ENCODE data around the gene FARSA.
A peak's percentile ranks its signal among the peaks of the same experiment; 100 is the strongest.
"Not testable (repeated sequence)": the region's sequence is repeated elsewhere in the genome, so short reads cannot be mapped to it uniquely, and the experiment has no call there.

The FARSA gene

DNA sequence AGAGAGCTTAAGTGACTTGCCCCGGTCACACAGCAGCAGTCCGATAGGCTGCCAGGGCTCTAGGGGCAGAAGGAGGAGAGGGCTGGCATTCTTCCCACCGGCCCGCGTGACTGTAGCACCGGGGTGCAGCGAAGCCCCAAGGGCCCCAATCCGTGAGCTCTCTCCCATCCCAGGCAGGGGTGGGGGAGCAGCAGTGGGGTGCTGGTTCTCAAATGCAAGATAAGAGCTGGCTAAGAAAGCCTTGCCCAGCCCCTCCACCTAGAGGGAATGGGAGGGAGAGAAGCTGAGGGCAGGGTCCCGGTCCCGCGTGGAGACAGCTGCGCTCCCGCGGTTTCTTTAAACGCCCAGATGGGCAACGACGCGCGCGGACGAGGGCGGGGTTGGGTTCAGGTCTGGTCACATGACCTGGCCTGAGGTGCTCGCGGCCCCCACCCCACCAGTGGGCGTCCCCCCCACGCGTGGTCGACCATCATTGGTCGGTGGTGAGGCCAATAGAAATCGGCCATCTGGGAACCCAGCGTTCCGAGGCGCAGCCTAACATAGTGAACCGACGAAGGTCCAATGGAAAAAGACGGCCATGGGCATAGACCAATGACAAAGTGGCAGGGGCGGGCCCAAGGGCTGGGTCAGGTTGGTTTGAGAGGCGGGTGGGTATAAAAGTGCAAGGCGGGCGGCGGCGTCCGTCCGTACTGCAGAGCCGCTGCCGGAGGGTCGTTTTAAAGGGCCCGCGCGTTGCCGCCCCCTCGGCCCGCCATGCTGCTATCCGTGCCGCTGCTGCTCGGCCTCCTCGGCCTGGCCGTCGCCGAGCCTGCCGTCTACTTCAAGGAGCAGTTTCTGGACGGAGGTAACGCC lies 4.6 kb upstream of the FARSA start, which contains the start of gene CALR:
Gene CALR (plus strand): TSS at position 683 of the 852 bp plus-strand sequence. CDS start 71 bp downstream, at position 754.
- DNase-seq (ENCODE audit: low spot score): peak; percentile 100

DNA sequence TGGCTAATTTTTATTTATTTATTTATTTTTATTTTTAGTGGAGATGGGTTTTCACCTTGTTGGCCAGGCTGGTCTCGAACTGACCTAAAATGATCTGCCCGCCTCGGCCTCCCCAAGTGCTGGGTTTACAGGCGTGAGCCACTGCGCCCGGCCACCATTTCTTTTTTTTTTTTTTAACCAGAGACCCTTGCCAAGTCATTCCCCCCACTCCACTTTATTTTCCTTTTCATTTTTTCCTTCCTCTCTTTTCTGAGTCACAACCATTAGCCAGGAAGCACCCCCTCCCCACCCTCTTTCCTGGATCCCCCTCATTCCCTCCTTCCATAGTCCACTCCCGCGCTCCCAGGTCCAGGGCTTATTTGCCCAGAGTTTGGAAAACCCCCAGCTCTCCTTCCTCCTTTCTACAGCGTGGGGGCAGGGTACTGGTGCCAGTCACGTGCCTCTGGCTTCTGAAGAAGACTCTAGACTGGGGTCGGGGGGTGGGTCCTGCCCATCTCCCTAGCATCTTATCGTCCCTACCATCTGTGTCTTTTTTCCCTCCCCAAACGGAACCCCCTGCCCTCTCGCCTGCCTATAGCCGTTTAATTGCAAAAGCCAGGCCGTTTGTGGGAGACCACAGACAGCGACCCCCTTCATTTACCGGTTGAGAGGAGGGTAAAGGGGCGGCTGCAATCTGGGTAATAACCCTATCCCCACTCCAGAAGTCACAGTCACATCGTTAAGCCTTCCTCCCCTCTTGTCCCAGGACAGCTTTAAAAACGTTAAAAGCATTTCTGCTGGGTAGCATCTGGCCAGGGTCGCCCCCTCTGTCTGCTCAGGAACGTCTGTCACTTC lies 3.8 kb upstream of the FARSA start:
- DNase-seq (ENCODE audit: low spot score): peak; percentile 57

- DNase-seq (ENCODE audit: low spot score): no peak
Measured at GRCh38 chr19:12936582-12936981, 3.1 kb upstream of the FARSA start.

DNA sequence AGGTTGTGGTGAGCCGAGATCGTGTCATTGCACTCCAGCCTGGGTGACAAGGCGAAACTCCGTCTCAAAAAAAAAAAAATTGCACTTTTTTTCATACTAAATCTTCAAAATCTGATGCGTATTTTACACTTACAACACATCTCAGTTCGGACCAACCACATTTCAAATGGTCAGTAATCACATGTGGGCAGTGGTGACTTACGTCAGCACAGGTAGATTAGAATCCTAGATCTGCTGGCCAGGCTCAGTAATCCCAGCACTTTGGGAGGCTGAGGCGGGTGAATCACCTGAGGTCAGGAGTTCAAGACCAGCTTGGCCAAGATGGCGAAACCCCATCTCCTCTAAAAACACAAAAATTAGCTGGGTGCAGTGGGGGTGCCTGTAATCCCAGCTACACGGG lies 1.6 kb upstream of the FARSA start:
- DNase-seq (ENCODE audit: low spot score): no peak

GRCh38 chr19:12932392-12933286 lies 872 bp downstream of the FARSA start:
- DNase-seq (ENCODE audit: low spot score): no peak

- no peak for DNase-seq (ENCODE audit: low spot score)
Measured at GRCh38 chr19:12930002-12930645, 3.4 kb downstream of the FARSA start.

DNA sequence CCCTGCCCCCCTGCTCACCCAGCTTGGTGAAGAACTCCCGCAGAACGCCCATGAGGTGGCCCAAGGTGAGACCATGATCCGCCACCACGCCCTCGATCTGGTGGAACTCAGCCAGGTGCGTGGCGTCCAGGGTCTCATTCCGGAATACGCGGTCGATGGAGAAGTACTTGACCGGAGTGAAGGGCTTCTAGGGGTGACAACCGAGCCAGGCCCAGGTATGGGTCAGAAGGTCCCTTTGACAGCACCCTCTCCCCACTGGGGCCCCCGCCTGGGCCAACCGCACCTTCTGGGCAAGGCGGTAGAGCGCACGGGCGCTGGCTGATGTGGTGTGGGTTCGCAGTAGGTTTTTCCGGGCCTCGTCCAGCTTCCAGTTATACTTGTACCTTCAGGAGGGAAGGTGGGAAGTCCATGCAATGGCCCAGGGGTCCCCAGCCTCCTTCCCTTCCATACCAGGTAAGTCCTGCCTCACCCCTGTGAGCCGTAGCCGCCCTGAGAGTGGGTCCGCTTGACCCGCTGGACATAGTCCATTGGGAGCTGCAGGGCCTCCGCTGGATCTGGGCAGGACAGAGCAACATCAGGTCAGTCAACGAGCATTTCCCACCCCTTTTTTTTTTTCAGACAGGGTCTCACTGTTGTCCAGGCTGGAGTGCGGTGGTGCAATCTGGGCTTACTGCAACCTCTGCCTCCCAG lies 8.7 kb downstream of the FARSA start:
- no peak for DNase-seq (ENCODE audit: low spot score)

DNA sequence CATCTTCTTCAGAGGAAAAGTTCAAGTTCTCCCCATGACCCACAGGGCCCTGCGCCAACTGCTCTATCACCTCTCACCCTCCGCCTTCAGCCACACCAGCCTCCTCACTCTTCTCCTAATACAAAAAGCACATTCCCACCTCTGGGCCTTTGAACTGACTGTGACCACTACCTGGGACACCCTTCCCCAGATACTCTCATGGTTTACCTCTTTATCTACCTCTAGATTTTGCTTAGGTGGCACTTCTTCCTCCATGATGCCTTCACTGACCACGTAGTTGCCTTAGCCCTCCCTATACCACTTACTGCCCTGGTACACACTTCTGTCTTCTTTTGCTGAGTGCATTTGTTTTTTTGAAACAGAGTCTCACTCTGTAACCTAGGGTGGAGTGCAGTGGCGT lies 10.6 kb downstream of the FARSA start:
- DNase-seq (ENCODE audit: low spot score): no peak

- no peak for DNase-seq (ENCODE audit: low spot score)
Measured at GRCh38 chr19:12921047-12921446, 12.5 kb downstream of the FARSA start.

- no peak for DNase-seq (ENCODE audit: low spot score)
Measured at GRCh38 chr19:12918253-12918652, 15.3 kb downstream of the FARSA start.

- DNase-seq (ENCODE audit: low spot score): not testable (repeated sequence)
Measured at GRCh38 chr19:12915860-12916259, 17.7 kb downstream of the FARSA start.

DNA sequence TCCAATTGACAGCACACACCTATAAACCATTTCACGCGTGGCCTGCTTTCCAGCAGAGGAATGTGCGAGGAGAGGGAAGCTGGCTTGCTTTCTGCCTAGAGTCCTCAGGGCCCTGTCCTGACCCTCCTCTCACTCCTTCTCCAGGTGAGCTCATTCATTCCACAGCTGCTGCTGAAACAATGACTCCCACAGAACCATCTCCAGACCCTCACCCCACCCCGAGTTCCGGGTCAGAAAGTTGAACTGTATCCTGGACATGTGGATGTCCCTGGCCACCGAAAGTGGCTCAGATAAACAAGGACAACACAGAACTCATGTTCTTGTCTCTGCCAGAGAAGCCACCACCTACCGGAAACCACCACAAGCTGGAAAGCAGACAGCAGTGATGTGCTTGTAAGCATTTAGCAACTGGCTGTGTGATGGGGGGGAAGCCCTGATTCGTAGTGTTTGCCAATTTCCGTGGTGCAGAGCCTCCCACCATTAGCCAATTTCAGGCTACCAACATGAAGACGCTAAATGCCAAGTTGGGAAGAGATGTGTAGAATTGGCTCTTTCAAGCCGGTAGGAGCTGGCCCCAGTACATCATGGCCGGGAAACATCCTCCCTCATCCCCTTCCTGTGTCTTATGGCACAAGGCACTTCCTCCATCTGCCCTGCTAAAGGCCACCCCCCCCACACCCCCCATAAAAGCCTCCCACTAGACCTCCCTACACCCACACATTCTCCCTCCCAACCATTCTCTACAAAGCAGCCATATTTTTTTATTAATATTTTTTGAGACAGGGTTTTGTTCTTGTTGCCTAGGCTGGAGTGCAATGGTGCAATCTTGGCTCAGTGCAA lies 19.4 kb downstream of the FARSA start:
- peak; percentile 57 for DNase-seq (ENCODE audit: low spot score)

GRCh38 chr19:12913011-12913561 lies 20.4 kb downstream of the FARSA start:
- DNase-seq (ENCODE audit: low spot score): peak; percentile 80

GRCh38 chr19:12912571-12912970 lies 20.9 kb downstream of the FARSA start:
- DNase-seq (ENCODE audit: low spot score): no peak

DNA sequence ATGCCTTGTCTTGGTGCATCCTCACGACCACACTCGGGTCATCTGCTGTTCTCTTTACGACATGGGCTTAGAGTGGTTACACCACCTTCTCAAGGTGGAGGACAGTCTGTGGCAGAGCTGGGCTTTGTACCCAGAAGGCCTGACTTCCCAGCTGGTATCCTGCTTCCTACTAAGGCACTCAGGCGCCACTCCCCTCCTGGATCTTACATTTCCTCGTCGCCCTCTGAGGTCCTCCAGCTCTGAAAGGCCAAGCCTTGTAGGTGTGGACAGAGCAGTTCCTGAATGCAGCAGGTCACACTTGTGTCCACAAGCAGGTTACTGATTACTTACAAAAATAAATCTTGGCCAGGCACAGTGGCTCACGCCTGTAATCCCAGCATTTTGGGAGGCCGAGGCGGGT lies 26.3 kb downstream of the FARSA start:
- no peak for DNase-seq (ENCODE audit: low spot score)

DNA sequence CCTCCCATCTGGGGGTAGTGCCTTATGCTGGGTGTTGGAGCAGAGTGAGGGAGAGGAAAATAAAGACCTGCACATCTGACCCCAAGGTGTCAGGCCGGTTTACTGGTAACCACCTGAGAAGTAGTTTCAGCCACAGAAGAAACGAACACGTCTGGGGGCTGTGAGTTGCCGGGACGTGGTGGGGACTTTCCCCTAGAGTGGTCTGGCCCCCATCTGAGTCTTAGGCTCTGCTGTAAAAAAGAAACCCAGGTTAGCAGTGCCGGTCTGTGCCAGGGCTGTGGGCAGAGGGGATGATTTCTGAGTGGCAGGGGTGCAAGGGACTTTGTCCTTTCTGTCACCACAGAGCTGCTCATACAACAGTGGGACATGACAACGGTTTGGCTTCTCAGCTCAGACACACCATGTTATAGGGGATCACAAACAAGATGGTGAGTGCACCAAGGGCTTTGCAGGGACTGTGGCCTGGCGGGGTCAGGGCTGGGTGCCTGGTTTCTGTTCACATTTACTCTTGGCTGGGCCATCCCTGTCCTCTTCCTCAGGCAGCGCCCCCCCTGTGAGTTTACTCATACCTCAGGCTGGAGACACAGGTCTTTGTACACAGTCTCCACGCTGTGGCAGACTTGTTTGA lies 33.5 kb downstream of the FARSA start:
- DNase-seq (ENCODE audit: low spot score): no peak

DNA sequence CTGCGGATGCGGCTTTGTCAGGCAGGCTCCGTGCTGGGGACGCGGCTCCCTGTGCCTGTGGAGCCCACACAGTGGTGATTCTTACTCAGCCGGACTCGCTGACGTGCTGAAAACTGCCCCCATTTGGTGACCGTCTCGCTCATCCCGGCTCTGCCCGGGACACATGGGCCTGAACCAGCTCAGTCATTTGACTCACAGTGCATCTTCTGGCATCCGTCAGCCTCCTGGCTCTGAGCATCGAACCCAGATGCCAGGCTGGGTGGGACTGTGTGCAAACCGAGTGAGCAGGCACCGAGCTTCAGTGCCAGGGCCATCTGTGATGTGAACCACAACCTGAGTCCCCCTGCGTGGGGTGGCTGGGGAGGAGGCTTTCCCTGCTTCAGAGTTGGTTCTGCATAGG lies 37.1 kb downstream of the FARSA start:
- DNase-seq (ENCODE audit: low spot score): no peak

- DNase-seq (ENCODE audit: low spot score): no peak
Measured at GRCh38 chr19:12893582-12893981, 39.9 kb downstream of the FARSA start.

DNA sequence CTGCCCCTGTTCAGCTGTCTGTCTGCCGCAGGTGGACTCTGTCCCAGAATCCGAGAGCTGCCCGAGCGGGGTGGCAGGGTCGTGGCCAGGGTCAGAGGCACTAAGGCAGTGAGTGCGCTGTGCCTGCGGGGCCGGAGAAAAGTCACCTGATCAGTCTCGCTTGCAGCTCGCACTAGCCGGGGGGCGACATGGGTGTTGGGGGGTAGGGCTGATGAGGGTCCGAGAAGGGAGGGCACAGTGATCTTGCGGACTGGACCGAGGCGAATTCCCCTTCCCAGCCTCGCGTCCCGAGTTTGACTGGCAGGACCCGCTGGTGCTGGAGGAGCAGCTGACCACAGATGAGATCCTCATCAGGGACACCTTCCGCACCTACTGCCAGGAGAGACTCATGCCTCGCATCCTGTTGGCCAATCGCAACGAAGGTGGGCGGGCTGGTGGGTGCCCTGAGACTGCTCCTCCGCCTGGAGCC lies 41.9 kb downstream of the FARSA start:
- DNase-seq (ENCODE audit: low spot score): no peak

Data from pons (tissue), 1 donor.